IPS-18c (cell line): ENCODE data around the gene LPCAT3.
"Not testable (repeated sequence)": the region's sequence is repeated elsewhere in the genome, so short reads cannot be mapped to it uniquely, and the experiment has no call there.

Experiments
- H3K4me3 ChIP-seq: 2 replicates; pipeline ENCODE4 v1.7.0; 2013; ENCODE audit warnings: low read depth, mild to moderate bottlenecking, low read length, moderate library complexity; ENCODE audit not compliant: insufficient read depth
- H3K9me3 ChIP-seq: one replicate; pipeline ENCODE4 v1.6.1; 2013; ENCODE audit warnings: mild to moderate bottlenecking, low read length, moderate library complexity; ENCODE audit not compliant: control insufficient read depth, insufficient read depth

LPCAT3 gene

GRCh38 chr12:7018350-7019042 is at the start of gene LPCAT3:
Gene LPCAT3 (minus strand): TSS chr12:7018476. CDS start chr12:7018424, 52 bp downstream.
- Histone ChIP-seq H3K4me3 (peak within 1 kb of the TSS; percentile 89), H3K9me3 (no peaks in the 10 kb centered on the region)

- H3K9me3 ChIP-seq, result no peaks in the 10 kb centered on the region
- no peak overlapping the region for H3K4me3 ChIP-seq
These were observed 48.8 kb upstream of the LPCAT3 start for GRCh38 chr12:7067096-7067495.

GRCh38 chr12:7066596-7066995 is 48.3 kb upstream of the LPCAT3 start:
- H3K9me3 ChIP-seq, result no peaks in the 10 kb centered on the region
- no peak overlapping the region for H3K4me3 ChIP-seq

GRCh38 chr12:7065073-7065623 is 46.9 kb upstream of the LPCAT3 start:
- H3K4me3 ChIP-seq, result no peak overlapping the region

GRCh38 chr12:7064516-7064915 is 46.2 kb upstream of the LPCAT3 start:
- no peak overlapping the region for H3K4me3 ChIP-seq
- H3K9me3 ChIP-seq, result no peaks in the 10 kb centered on the region

More at GRCh38 chr12:7065073-7065623, 46.9 kb upstream of the LPCAT3 start:
- H3K9me3 ChIP-seq, result no peaks in the 10 kb centered on the region

GRCh38 chr12:7061596-7061995 is 43.3 kb upstream of the LPCAT3 start:
- no peaks in the 10 kb centered on the region for H3K9me3 ChIP-seq
- H3K4me3 ChIP-seq, result no peak overlapping the region

GRCh38 chr12:7061138-7061537 is 42.9 kb upstream of the LPCAT3 start:
- H3K9me3 ChIP-seq, result no peaks in the 10 kb centered on the region
- no peak overlapping the region for H3K4me3 ChIP-seq

- H3K4me3 ChIP-seq, result no peak within 1 kb of the TSS
These were observed 42.2 kb upstream of the LPCAT3 start, which contains the start of gene C1S for GRCh38 chr12:7060353-7060954. Gene C1S (plus strand): TSS chr12:7060718. CDS start chr12:7061913, 1,195 bp downstream.

GRCh38 chr12:7059780-7060179 is 41.5 kb upstream of the LPCAT3 start:
- Histone ChIP-seq H3K4me3 (no peak overlapping the region), H3K9me3 (no peaks in the 10 kb centered on the region)

More at GRCh38 chr12:7060353-7060954, 42.2 kb upstream of the LPCAT3 start, which contains the start of gene C1S:
- H3K9me3 ChIP-seq, result no peaks in the 10 kb centered on the region

GRCh38 chr12:7058850-7059395 is 40.6 kb upstream of the LPCAT3 start:
- H3K4me3 ChIP-seq, result no peak overlapping the region
- no peaks in the 10 kb centered on the region for H3K9me3 ChIP-seq

- no peaks in the 10 kb centered on the region for H3K9me3 ChIP-seq
- no peak overlapping the region for H3K4me3 ChIP-seq
These were observed 40.0 kb upstream of the LPCAT3 start for GRCh38 chr12:7058163-7058845.

- not testable (repeated sequence) for H3K9me3 ChIP-seq, H3K4me3 ChIP-seq
These were observed 37.5 kb upstream of the LPCAT3 start for GRCh38 chr12:7055736-7056135.

GRCh38 chr12:7054925-7055324 is 36.6 kb upstream of the LPCAT3 start:
- no peaks in the 10 kb centered on the region for H3K9me3 ChIP-seq
- H3K4me3 ChIP-seq, result no peak overlapping the region

GRCh38 chr12:7049973-7050372 is 31.7 kb upstream of the LPCAT3 start:
- not testable (repeated sequence) for H3K9me3 ChIP-seq, H3K4me3 ChIP-seq

GRCh38 chr12:7049445-7049951 is 31.2 kb upstream of the LPCAT3 start:
- H3K4me3 ChIP-seq, H3K9me3 ChIP-seq: not testable (repeated sequence)

GRCh38 chr12:7047306-7047705 is 29.0 kb upstream of the LPCAT3 start:
- H3K4me3 ChIP-seq, result no peak overlapping the region
- H3K9me3 ChIP-seq, result no peaks in the 10 kb centered on the region

- Histone ChIP-seq H3K4me3 (no peak overlapping the region), H3K9me3 (no peaks in the 10 kb centered on the region)
These were observed 28.3 kb upstream of the LPCAT3 start for GRCh38 chr12:7046383-7047105.
